Heart left ventricle (tissue), 13 donors: ENCODE data around the gene IRS1.

Source experiments
- POLR2A ChIP-seq, 2 donors: fragments of 450-650 bp; IDR thresholded peaks; one replicate each; pipeline ENCODE4 v1.6.1; 2017; ENCODE audit warnings: antibody characterized with exemption in 2 of 2, mild to moderate bottlenecking in 2 of 2, moderate library complexity in 2 of 2
- TF ChIP-seq, protein P1 (sequence below), 12 donors: fragments of 200-600 bp; sonication (generic) in 4 of 12; IDR thresholded peaks; one replicate each; pipeline versions ENCODE4 v1.5.0 to v1.8.0; 2018 to 2022; ENCODE audit warnings: antibody characterized with exemption in 12 of 12, mild to moderate bottlenecking in 5 of 12
- donor health status: ischemic (EF 13 %, LVEDD 7.1; RV severe dilation, severe dysfunction).
- donor health status: DM: no; HTN: yes; CAD: no.
- donor health status: DM: no; HTN: no; CAD: no.
- donor health status: ischemic (EF 25% LVEDD 6.9; RV normal size, moderate dysfunction).
- donor health status: ischemic (EF 25% LVEDD 5.7; RV mildly dilated, moderate dysfunction).
- donor health status: ischemic (EF 35%, LVEDD 5.7; RV mildly dilated, moderate dysfunction).
- donor health status: nonischemic (EF 11% LVEDD 7.7; RV severe dilation, severe dysfunction).
- donor health status: DM: yes; HTN: yes; CAD: no.
- donor health status: PGD.
- donor health status: ischemic (EF 29% LVEDD 5.4; RV normal size, mild dysfunction).
- donor health status: nonischemic (EF 23%, LVEDD 6.1; RV moderate dilation, normal function).

DNA sequence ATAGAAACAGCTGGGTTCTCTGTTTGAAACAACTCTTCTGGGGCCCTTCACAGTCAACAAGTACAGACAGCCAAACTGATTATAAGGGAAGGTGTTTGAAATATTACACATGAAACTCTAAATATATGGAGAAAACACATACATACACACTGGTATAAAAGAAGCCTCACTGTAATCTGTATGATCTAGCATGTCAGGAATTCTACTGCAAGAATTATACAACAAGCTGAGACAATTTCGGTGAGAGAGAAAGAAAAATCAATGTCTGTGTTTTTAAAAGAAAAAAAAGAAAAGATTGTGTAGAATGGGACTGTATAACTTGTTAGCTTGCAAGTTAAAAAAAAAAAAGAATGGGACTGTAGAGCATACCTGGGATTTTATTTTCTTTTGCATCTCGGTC is 26.3 kb downstream of the IRS1 start:
- TF ChIP-seq, protein P1, sequence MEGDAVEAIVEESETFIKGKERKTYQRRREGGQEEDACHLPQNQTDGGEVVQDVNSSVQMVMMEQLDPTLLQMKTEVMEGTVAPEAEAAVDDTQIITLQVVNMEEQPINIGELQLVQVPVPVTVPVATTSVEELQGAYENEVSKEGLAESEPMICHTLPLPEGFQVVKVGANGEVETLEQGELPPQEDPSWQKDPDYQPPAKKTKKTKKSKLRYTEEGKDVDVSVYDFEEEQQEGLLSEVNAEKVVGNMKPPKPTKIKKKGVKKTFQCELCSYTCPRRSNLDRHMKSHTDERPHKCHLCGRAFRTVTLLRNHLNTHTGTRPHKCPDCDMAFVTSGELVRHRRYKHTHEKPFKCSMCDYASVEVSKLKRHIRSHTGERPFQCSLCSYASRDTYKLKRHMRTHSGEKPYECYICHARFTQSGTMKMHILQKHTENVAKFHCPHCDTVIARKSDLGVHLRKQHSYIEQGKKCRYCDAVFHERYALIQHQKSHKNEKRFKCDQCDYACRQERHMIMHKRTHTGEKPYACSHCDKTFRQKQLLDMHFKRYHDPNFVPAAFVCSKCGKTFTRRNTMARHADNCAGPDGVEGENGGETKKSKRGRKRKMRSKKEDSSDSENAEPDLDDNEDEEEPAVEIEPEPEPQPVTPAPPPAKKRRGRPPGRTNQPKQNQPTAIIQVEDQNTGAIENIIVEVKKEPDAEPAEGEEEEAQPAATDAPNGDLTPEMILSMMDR (IDR thresholded peaks at IDR 0.05) = no peak
- no peak for TF ChIP-seq POLR2A (IDR thresholded peaks at IDR 0.05)
